Dendritic cell treated with granulocyte-macrophage colony-stimulating factor and Interleukin-4, amounts not matched to agents 40 ng/mL and 50 ng/mL, for 4 days (primary cell): ENCODE results near the gene KDM4C.
A peak's percentile ranks its signal among the peaks of the same experiment; 100 is the strongest.

Source experiments
- H3K27ac Mint-ChIP-seq: one replicate; pipeline ENCODE4 v1.8.0; 2022; ENCODE audit warnings: mild to moderate bottlenecking, mixed read lengths
- H3K27me3 Mint-ChIP-seq: one replicate; pipeline ENCODE4 v1.8.0; 2022; ENCODE audit warnings: mild to moderate bottlenecking, mixed read lengths
- H3K36me3 Mint-ChIP-seq: one replicate; pipeline ENCODE4 v1.8.0; 2022; ENCODE audit warnings: low read depth, mixed read lengths
- H3K4me1 Mint-ChIP-seq: one replicate; pipeline ENCODE4 v1.8.0; 2022; ENCODE audit warnings: low read depth, mixed read lengths
- H3K4me3 Mint-ChIP-seq: one replicate; pipeline ENCODE4 v1.8.0; 2022; ENCODE audit warnings: mild to moderate bottlenecking, moderate library complexity, mixed read lengths
- H3K9me3 Mint-ChIP-seq: one replicate; pipeline ENCODE4 v1.8.0; 2022; ENCODE audit warnings: mixed read lengths
- intact Hi-C: fragments of 100-400 bp; cut with micrococcal nuclease; formaldehyde crosslinking; loops from one replicate; pipeline ENCODE4 v1.15.0; 2022

KDM4C gene

DNA sequence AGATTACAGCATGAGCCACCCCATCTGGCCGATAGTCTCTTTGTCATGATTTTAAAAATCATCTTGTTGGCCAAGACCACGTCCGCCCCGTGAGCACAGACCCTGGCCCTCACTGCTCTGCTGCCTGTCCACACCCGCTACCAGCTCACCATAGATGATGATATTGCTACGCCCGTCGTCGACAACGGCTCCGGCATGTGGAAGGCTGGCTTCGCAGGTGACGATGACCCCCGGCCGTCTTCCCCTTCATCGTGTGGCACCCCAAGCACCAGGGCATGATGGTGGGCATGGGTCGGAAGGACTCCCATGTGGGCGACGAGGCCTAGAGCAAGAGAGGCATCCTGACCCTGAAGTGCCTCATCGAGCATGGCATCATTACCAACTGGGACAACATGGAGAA lies 76.5 kb downstream of the KDM4C start:
- intact Hi-C loops, result no loop called here
- H3K4me1 Mint-ChIP-seq, result no peaks in the 10 kb centered on the region
- H3K4me3 Mint-ChIP-seq, result no peak overlapping the region
- H3K27ac Mint-ChIP-seq, result no peak overlapping the region
- peaks cover 70% of the 10 kb centered on the region for H3K36me3 Mint-ChIP-seq
- H3K27me3 Mint-ChIP-seq, result no peaks in the 10 kb centered on the region
- peaks cover 10% of the 10 kb centered on the region for H3K9me3 Mint-ChIP-seq

DNA sequence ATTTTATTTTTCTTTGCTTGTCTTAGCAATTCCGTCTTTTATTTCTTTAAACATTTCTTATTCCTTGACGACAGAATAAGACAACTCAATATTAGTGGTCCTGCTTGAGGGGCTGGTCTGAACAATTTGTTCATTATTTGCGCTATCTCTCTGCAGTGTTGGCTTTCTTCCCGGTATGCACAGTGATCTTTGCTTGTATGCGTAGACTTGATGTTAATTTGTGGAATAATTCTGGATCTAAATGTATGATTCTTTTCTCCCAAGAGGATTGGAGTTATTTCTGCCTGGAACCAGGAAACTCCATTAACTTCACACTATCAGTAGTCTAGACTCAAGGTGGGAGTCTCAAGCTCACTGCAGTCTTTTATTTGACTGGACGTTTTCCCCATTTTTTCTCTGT lies 80.4 kb downstream of the KDM4C start:
- Mint-ChIP-seq H3K4me3 (no peak overlapping the region), H3K36me3 (peaks cover 55% of the 10 kb centered on the region), H3K9me3 (peaks cover 10% of the 10 kb centered on the region), H3K27ac (no peak overlapping the region), H3K27me3 (no peaks in the 10 kb centered on the region), H3K4me1 (no peaks in the 10 kb centered on the region)
- intact Hi-C loops, result no loop called here

DNA sequence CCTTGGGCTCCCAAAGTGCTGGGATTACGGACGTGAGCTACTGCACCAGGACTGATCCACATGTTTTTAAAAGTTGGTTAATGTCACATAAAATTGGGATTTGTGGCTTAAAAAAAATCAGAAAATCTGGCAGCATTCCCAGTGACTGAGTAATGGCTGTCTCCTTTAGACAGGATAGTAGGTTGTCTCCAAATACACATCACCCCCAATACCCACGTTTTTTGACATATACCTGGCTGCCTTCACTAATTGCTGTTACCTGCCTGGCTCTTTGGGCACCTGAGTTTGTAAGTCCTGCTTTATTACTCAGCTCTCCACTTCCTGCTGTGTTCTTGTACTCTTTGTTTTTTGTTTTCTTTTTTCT lies 84.8 kb downstream of the KDM4C start:
- H3K27me3 Mint-ChIP-seq, result no peaks in the 10 kb centered on the region
- H3K36me3 Mint-ChIP-seq, result peaks cover 32% of the 10 kb centered on the region
- H3K4me1 Mint-ChIP-seq, result no peaks in the 10 kb centered on the region
- no peaks in the 10 kb centered on the region for H3K9me3 Mint-ChIP-seq
- no peak overlapping the region for H3K27ac Mint-ChIP-seq
- intact Hi-C loops, result no loop called here
- H3K4me3 Mint-ChIP-seq, result no peak overlapping the region

DNA sequence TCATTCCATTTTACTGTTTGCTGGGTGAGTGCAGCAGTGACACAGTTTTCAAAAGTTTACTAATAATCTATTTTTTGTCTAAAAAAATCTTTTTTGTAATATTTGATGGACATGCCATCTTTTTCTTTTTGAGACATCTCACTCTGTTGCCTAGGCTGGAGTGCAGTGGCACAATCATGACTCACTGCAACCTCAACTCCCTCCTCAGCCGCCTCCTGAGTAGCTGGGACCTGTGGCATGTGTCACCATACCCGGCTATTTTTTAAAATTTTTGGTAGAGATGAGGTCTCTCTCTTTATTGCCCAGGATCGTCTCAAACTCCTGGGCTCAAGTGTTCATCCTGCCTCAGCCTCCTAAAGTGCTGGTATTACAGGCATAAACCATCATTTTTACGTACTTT lies 86.0 kb downstream of the KDM4C start:
- H3K4me1 Mint-ChIP-seq, result no peaks in the 10 kb centered on the region
- peaks cover 29% of the 10 kb centered on the region for H3K36me3 Mint-ChIP-seq
- no peaks in the 10 kb centered on the region for H3K27me3 Mint-ChIP-seq
- H3K9me3 Mint-ChIP-seq, result no peaks in the 10 kb centered on the region
- no peak overlapping the region for H3K27ac Mint-ChIP-seq
- no peak overlapping the region for H3K4me3 Mint-ChIP-seq
- intact Hi-C loops, result no loop called here

DNA sequence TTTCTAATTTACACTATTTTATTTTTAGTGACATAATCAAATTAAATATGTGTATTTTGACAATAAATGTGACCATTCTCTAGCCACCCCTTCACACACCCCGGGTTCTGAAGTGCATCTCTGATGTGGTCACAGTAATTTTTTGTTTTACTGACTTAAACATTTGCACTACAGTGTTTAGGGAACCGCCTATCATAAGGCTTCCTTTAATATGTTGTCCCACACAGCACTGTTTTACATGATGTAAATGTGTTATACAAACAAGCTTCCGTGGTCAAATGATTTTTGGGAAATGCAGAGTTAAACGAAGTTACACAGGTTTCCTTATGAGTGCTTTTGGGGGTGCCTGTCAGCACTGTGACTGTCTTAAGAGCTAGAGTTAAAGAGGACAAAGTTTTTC lies 86.5 kb downstream of the KDM4C start:
- intact Hi-C loops, result no loop called here
- H3K27ac Mint-ChIP-seq, result no peak overlapping the region
- H3K4me3 Mint-ChIP-seq, result no peak overlapping the region
- H3K27me3 Mint-ChIP-seq, result no peaks in the 10 kb centered on the region
- H3K9me3 Mint-ChIP-seq, result no peaks in the 10 kb centered on the region
- peaks cover 34% of the 10 kb centered on the region for H3K36me3 Mint-ChIP-seq
- no peaks in the 10 kb centered on the region for H3K4me1 Mint-ChIP-seq

DNA sequence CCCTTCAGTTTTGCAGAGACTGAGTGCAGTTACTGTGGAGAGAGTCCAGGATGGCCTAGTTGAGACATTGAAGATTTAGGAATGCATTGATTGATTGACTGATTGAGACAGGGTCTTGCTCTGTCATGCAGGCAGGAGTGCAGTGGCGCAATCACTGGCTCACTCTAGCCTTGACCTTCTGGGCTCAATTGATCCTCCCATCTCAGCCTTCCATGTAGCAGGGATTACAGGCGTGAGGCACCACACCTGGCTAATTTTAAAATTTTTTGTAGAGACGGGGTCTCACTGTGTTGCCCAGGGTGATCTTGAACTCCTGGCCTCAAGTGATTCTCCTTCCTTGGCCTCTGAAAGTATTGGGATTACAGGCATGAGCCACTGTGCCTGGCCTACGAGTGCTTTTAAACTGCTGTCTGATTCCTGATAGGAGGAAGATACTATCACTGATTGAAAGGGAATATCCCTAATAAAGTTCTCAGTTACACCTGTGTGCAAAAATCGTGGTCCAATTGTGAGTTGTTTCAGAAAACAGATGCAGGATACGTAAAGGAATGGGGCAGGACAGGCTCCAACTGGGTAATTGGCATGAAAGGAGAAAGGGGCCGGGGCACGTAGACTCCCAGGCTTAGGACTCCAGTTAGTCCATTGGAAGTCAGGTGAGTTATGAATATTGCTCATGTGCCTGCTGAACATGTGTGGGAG lies 87.5 kb downstream of the KDM4C start:
- Mint-ChIP-seq H3K27me3 (no peaks in the 10 kb centered on the region), H3K9me3 (no peaks in the 10 kb centered on the region), H3K4me3 (no peak overlapping the region), H3K36me3 (peaks cover 44% of the 10 kb centered on the region), H3K4me1 (no peaks in the 10 kb centered on the region), H3K27ac (no peak overlapping the region)
- intact Hi-C loops, result no loop called here

DNA sequence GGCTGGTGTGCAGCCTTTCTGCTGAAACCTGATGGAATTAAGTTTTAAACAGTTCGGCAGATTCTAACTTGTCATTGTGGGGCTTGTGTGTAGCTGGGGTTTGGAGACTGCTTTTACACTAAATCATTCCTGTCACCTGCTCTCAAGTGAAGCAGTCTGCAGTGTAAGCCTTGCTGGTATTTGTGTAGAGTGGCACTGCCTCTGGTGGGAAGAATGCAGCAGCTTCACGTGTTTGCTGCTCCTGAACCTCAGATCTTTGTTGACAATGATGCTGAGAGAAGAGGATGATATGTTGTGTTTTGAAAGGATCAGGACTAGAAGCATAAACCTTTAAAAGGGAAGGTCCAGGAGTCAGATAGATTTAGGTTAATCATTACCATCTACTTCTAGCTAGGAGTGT lies 88.1 kb downstream of the KDM4C start:
- Mint-ChIP-seq H3K4me3 (no peak overlapping the region), H3K27me3 (no peaks in the 10 kb centered on the region), H3K9me3 (no peaks in the 10 kb centered on the region), H3K27ac (no peak overlapping the region), H3K4me1 (no peaks in the 10 kb centered on the region), H3K36me3 (peaks cover 47% of the 10 kb centered on the region)
- intact Hi-C loops, result no loop called here

DNA sequence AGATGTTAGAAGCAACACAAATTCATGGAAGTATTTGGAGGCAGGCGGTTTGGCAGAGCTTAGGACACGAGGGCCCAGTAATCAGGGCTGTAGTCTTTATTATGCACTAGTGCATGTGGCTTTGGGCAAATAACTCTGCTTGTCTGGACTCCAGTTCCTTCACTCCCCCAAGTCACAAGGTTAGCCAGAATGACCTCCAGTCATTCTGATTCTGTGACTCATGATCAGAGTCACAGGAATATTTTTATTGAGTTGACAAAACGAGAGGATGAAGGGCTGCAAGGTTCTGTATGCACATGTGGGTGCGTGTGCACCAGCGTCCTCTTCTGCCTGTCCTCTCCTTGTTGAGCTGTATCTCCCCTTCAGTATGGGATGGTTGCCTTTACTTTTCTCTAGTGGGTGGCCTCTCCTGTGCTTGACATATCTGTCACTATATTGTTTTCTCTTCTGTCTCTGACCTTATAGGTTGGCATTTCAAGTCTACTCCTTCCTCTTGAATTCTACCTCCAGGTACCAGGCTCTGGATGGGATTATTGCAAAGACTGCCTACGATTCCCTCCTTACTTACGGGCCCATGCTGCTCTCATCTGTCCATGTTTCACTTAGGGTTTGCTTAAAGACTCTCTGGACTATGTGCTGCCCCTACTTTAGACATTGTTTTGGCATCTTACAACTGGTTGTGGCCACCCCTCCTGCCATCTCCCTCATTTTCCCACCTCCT lies 94.6 kb downstream of the KDM4C start:
- Mint-ChIP-seq H3K36me3 (peaks cover 72% of the 10 kb centered on the region), H3K9me3 (no peaks in the 10 kb centered on the region), H3K27me3 (no peaks in the 10 kb centered on the region), H3K27ac (no peak overlapping the region), H3K4me1 (no peaks in the 10 kb centered on the region), H3K4me3 (no peak overlapping the region)
- intact Hi-C loops, result no loop called here

DNA sequence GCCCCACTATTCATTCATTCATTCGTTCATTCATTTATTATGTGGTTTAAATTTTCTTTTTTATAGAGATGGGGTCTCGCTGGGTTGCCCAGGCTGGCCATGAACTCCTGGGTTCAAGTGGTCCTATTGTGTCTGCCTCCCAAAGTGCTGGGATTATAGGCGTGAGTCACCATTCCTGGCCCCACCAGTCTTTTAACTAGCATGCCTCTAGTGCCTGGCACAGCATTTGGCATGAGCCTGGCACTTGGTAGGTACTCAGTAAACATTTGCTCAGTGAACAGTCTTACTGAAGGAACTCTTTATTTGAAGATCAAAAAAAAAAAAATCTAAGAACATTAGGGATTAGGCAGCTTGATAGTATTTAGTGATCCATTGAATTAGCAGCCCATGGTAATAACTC lies 98.1 kb downstream of the KDM4C start:
- no peak overlapping the region for H3K4me3 Mint-ChIP-seq
- H3K36me3 Mint-ChIP-seq, result peaks cover 73% of the 10 kb centered on the region
- no peak overlapping the region for H3K27ac Mint-ChIP-seq
- H3K9me3 Mint-ChIP-seq, result no peaks in the 10 kb centered on the region
- intact Hi-C loops, result no loop called here
- H3K27me3 Mint-ChIP-seq, result no peaks in the 10 kb centered on the region
- no peaks in the 10 kb centered on the region for H3K4me1 Mint-ChIP-seq

DNA sequence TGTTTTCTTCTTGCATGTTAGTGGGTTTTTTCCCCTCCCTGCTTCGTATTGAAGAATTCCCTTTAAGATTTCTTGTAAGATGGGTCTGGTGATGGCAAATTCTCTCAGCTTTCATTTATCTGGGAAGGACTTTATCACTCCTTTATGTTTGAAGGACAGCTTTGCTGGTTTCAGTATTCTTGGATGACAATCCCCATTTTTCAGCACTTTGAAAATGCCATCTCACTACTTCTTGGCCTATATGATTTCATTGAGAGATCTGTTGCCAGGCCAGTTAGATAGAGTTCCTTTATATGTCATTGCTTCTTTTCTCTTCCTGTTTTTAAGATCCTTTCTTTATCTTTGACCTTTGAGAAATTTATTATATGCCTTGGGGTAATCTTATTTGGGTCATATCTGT lies 106.3 kb downstream of the KDM4C start:
- Mint-ChIP-seq H3K27me3 (no peaks in the 10 kb centered on the region), H3K9me3 (peaks cover 24% of the 10 kb centered on the region), H3K4me1 (peaks cover 8% of the 10 kb centered on the region), H3K36me3 (peaks cover 70% of the 10 kb centered on the region), H3K4me3 (no peak overlapping the region), H3K27ac (no peak overlapping the region)
- intact Hi-C loops, result no loop called here

DNA sequence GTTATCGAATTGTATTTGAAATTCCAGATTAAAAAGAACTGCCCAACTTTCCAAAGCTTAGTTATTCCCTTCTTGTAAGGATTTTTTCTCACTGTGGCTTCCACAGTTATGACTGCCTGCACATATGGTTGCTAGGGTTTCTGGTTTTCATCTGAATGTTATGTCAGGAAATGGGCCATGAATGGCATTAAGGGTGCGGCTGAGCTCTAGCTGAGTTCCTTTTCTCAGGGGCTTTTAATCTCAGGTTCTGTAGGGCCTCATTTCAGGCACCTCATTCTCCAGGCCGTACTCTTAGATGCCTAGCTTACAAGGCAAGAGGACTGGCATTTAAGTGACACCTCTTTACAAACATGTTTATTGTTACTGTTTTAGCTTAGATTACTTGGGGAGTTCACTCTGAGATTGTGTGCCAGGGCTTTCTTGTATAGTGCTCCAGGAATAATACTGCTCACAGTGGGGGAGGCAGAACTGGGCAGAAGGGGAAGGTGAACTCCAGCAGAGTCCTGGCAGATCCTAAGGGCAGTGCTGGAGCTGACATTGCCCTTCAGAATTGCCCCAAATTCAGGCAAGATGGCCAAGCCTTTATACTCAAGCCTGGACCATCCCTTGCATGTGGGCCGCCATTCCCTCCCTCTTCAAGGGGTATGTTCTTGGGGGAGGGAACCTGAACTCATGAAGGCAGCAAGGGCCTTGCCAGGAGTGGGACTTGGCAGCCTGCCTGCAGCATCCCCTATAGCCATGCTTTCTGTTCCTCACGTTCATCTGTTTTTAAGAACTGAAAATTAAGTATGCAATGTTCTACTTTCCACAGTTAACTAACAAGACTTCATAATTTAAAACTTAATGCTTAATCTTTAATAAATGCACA lies 111.5 kb downstream of the KDM4C start:
- intact Hi-C loops, result no loop called here
- Mint-ChIP-seq H3K27ac (peak overlapping the region; percentile 32), H3K36me3 (peaks cover 43% of the 10 kb centered on the region)

DNA sequence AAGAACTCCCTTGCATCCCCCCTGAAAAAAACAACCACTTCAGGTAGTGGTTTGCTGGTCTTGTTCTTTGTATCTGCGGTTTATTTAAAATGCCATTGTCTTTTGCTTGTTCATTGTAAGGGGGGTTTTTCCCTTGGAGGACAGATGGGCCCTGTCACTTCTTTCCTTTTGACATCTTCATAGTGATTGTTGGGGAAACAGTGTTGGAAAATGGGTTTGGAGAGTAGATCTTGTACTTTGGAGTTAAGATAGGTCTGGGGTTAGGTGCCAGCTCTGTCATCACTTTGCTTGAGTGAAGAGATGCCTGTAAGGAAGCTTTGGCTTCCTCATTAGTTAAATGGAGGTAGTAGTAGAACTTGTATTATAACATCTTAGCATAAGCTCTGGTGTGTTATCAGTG lies 112.4 kb downstream of the KDM4C start:
- Mint-ChIP-seq H3K27ac (peak overlapping the region; percentile 32), H3K4me3 (no peak overlapping the region), H3K36me3 (peaks cover 39% of the 10 kb centered on the region), H3K9me3 (peaks cover 1% of the 10 kb centered on the region), H3K27me3 (no peaks in the 10 kb centered on the region), H3K4me1 (peaks cover 37% of the 10 kb centered on the region)
- intact Hi-C loops, result no loop called here

More for the DNA sequence above, 111.5 kb downstream of the KDM4C start:
- Mint-ChIP-seq H3K27me3 (no peaks in the 10 kb centered on the region), H3K4me3 (no peak overlapping the region), H3K9me3 (peaks cover 10% of the 10 kb centered on the region), H3K4me1 (peaks cover 29% of the 10 kb centered on the region)

DNA sequence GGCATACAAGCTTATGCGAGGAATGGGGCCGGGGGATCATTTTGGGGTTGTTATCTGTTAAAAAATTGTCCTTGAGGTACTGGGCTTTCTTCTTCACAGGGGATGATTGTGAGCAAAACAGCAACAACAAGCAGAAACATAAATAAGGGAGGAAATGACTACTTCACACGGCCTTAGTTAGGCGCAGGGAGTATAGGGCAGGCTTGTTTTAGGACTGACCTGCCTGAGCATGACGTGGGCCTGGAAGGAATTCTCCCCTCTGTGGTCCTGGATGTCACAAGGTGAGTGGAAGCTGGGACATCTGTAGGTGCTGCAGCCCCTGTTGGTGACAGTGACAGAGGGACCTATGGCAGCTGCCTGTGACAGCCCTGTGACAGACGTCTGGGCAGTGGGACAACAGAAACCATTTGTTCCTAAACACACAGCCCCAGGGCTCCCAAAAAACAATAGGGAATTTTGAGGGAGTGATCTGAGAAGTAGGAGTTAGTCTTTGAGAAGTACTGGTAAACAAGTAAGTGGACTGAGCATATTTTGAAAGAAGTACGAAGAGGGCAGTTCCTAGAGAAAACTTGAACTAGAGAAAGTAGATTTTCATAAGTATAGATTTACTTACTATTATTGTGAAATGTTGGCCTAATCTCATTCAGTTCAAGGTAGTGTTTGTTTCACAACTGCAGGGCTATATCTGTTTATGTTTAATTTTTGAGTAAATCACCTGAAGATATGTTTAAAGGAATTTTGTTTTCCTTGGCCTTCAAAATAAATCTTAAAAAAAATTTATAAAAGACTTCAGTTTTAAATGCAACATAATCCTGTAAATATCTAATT lies 113.1 kb downstream of the KDM4C start:
- Mint-ChIP-seq H3K4me3 (no peak overlapping the region), H3K36me3 (peaks cover 32% of the 10 kb centered on the region), H3K27ac (peak overlapping the region; percentile 32), H3K4me1 (peaks cover 41% of the 10 kb centered on the region), H3K9me3 (peaks cover under 1% of the 10 kb centered on the region), H3K27me3 (no peaks in the 10 kb centered on the region)
- intact Hi-C loops, result no loop called here
